Duodenal mucosa (tissue), 2 donors: ENCODE data around the gene MAML3.

Experiments used
- H3K27ac ChIP-seq: one replicate; pipeline ENCODE4 v1.7.0; 2013; ENCODE audit warnings: low read depth, low read length
- H3K27me3 ChIP-seq, 2 donors: one replicate each; pipeline ENCODE4 v1.7.0; 2013; ENCODE audit warnings: low read length in 2 of 2, control low read depth in 1 of 2; ENCODE audit not compliant: insufficient read depth in 2 of 2, control insufficient read depth in 1 of 2
- H3K36me3 ChIP-seq, 2 donors: one replicate each; pipeline ENCODE4 v1.7.0; 2013; ENCODE audit warnings: low read length in 2 of 2, control low read depth in 1 of 2; ENCODE audit not compliant: insufficient read depth in 2 of 2, control insufficient read depth in 1 of 2
- H3K4me1 ChIP-seq, 2 donors: one replicate each; pipeline ENCODE4 v1.7.0; 2013; ENCODE audit warnings: low read length in 2 of 2, control low read depth in 1 of 2; ENCODE audit not compliant: insufficient read depth in 2 of 2, control insufficient read depth in 1 of 2
- H3K4me3 ChIP-seq, 2 donors: one replicate each; pipeline ENCODE4 v1.7.0; 2013; ENCODE audit warnings: low read length in 2 of 2, low read depth in 1 of 2
- H3K9ac ChIP-seq, 2 donors: one replicate each; pipeline ENCODE4 v1.7.0; 2013; ENCODE audit warnings: low read length in 2 of 2, low read depth in 1 of 2
- H3K9me3 ChIP-seq, 2 donors: one replicate each; pipeline ENCODE4 v1.7.0; 2013; ENCODE audit warnings: low read length in 2 of 2, control low read depth in 1 of 2; ENCODE audit not compliant: control insufficient read depth in 1 of 2

The MAML3 gene

GRCh38 chr4:139819082-139819481 lies 334.9 kb downstream of the MAML3 start:
- no peak overlapping the region for H3K9ac ChIP-seq
- no peaks in the 10 kb centered on the region for H3K27me3 ChIP-seq
- no peaks in the 10 kb centered on the region for H3K36me3 ChIP-seq
- peaks cover 9 to 21% of the 10 kb centered on the region in 2 donors for H3K4me1 ChIP-seq
- H3K4me3 ChIP-seq: no peak overlapping the region
- no peaks in the 10 kb centered on the region for H3K9me3 ChIP-seq
- H3K27ac ChIP-seq: no peak overlapping the region

GRCh38 chr4:139817657-139818452 lies 336.1 kb downstream of the MAML3 start:
- peaks cover 9 to 21% of the 10 kb centered on the region in 2 donors for H3K4me1 ChIP-seq
- H3K27ac ChIP-seq: no peak overlapping the region
- no peak overlapping the region for H3K9ac ChIP-seq
- no peaks in the 10 kb centered on the region for H3K9me3 ChIP-seq
- no peaks in the 10 kb centered on the region for H3K36me3 ChIP-seq
- H3K4me3 ChIP-seq: no peak overlapping the region
- H3K27me3 ChIP-seq: no peaks in the 10 kb centered on the region

- no peaks in the 10 kb centered on the region for H3K36me3 ChIP-seq
- no peaks in the 10 kb centered on the region for H3K27me3 ChIP-seq
- no peak overlapping the region for H3K9ac ChIP-seq
- H3K4me1 ChIP-seq: peaks cover 9 to 21% of the 10 kb centered on the region in 2 donors
- H3K4me3 ChIP-seq: no peak overlapping the region
- no peaks in the 10 kb centered on the region for H3K9me3 ChIP-seq
- H3K27ac ChIP-seq: no peak overlapping the region
These were observed 337.1 kb downstream of the MAML3 start for GRCh38 chr4:139816856-139817255.

- Histone ChIP-seq H3K4me1 (peaks cover 9 to 21% of the 10 kb centered on the region in 2 donors), H3K9ac (no peak overlapping the region), H3K9me3 (no peaks in the 10 kb centered on the region), H3K27ac (peak overlapping the region; percentile 13), H3K27me3 (no peaks in the 10 kb centered on the region), H3K36me3 (no peaks in the 10 kb centered on the region), H3K4me3 (peak overlapping the region; percentile 47 to 58)
These were observed 338.0 kb downstream of the MAML3 start for GRCh38 chr4:139815778-139816601.

GRCh38 chr4:139814323-139815015 lies 339.5 kb downstream of the MAML3 start:
- no peak overlapping the region for H3K4me3 ChIP-seq
- H3K36me3 ChIP-seq: no peaks in the 10 kb centered on the region
- no peaks in the 10 kb centered on the region for H3K27me3 ChIP-seq
- no peak overlapping the region for H3K27ac ChIP-seq
- H3K9ac ChIP-seq: no peak overlapping the region
- peaks cover 0 to 7% of the 10 kb centered on the region in 2 donors for H3K9me3 ChIP-seq
- H3K4me1 ChIP-seq: peaks cover 13 to 23% of the 10 kb centered on the region in 2 donors

GRCh38 chr4:139813881-139814280 lies 340.1 kb downstream of the MAML3 start:
- Histone ChIP-seq H3K9me3 (peaks cover 0 to 7% of the 10 kb centered on the region in 2 donors), H3K36me3 (no peaks in the 10 kb centered on the region), H3K9ac (no peak overlapping the region), H3K27me3 (no peaks in the 10 kb centered on the region), H3K4me1 (peaks cover 18 to 29% of the 10 kb centered on the region in 2 donors), H3K27ac (no peak overlapping the region), H3K4me3 (no peak overlapping the region)

- Histone ChIP-seq H3K27ac (no peak overlapping the region), H3K4me3 (no peak overlapping the region), H3K36me3 (no peaks in the 10 kb centered on the region), H3K27me3 (no peaks in the 10 kb centered on the region), H3K4me1 (peaks cover 21 to 30% of the 10 kb centered on the region in 2 donors), H3K9ac (no peak overlapping the region), H3K9me3 (peaks cover 0 to 7% of the 10 kb centered on the region in 2 donors)
These were observed 343.3 kb downstream of the MAML3 start for GRCh38 chr4:139810710-139811109.

- Histone ChIP-seq H3K36me3 (no peaks in the 10 kb centered on the region), H3K4me3 (no peak overlapping the region), H3K27me3 (no peaks in the 10 kb centered on the region), H3K27ac (no peak overlapping the region), H3K9me3 (peaks cover 0 to 7% of the 10 kb centered on the region in 2 donors), H3K9ac (no peak overlapping the region), H3K4me1 (peaks cover 17 to 21% of the 10 kb centered on the region in 2 donors)
These were observed 344.2 kb downstream of the MAML3 start for GRCh38 chr4:139809757-139810140.

GRCh38 chr4:139808808-139809756 lies 344.9 kb downstream of the MAML3 start:
- peaks cover 0 to 7% of the 10 kb centered on the region in 2 donors for H3K9me3 ChIP-seq
- H3K27ac ChIP-seq: no peak overlapping the region
- no peaks in the 10 kb centered on the region for H3K27me3 ChIP-seq
- no peak overlapping the region for H3K4me3 ChIP-seq
- no peaks in the 10 kb centered on the region for H3K36me3 ChIP-seq
- no peak overlapping the region for H3K9ac ChIP-seq
- H3K4me1 ChIP-seq: peaks cover 12 to 14% of the 10 kb centered on the region in 2 donors
